ENCODE data around the gene SLAMF6.

GRCh38 chr1:160446945-160447600 is 76.0 kb downstream of the SLAMF6 start:
- no peak for TF ChIP-seq CTCF (IDR thresholded peaks at IDR 0.05; ENCODE audit: borderline replicate concordance, extremely low read depth, low read length, poor library complexity, severe bottlenecking)
- TF ChIP-seq EZH2 (IDR thresholded peaks at IDR 0.05; ENCODE audit: borderline replicate concordance, low read depth, low read length, severe bottlenecking), result no peak
